ENCODE data around the gene GLT6D1.

The GLT6D1 gene

GRCh38 chr9:135608999-135609317 lies 30.4 kb downstream of the GLT6D1 start:
- WGBS, 2 experiments = 92% methylated on average over 15 of the region's 15 CpGs
- no peaks in the 10 kb centered on the region for H3K27me3 ChIP-seq (ENCODE audit: control insufficient read depth, insufficient read depth, low read length, poor library complexity, severe bottlenecking)
- H3K27ac ChIP-seq (ENCODE audit: insufficient read depth, low read depth, low read length, poor library complexity, severe bottlenecking) = no peak overlapping the region
- no peak overlapping the region for H3K4me3 ChIP-seq (ENCODE audit: insufficient read depth, low read depth, low read length)
- H3K36me3 ChIP-seq (ENCODE audit: control insufficient read depth, insufficient read depth, low read length) = no peaks in the 10 kb centered on the region
- no peaks in the 10 kb centered on the region for H3K9me3 ChIP-seq (ENCODE audit: control insufficient read depth, low read length)
- no peaks in the 10 kb centered on the region for H3K4me1 ChIP-seq (ENCODE audit: control insufficient read depth, insufficient read depth, low read length)

GRCh38 chr9:135608294-135608998 lies 30.9 kb downstream of the GLT6D1 start:
- no peaks in the 10 kb centered on the region for H3K27me3 ChIP-seq (ENCODE audit: control insufficient read depth, insufficient read depth, low read length, poor library complexity, severe bottlenecking)
- H3K36me3 ChIP-seq (ENCODE audit: control insufficient read depth, insufficient read depth, low read length) = no peaks in the 10 kb centered on the region
- no peak overlapping the region for H3K4me3 ChIP-seq (ENCODE audit: insufficient read depth, low read depth, low read length)
- no peaks in the 10 kb centered on the region for H3K4me1 ChIP-seq (ENCODE audit: control insufficient read depth, insufficient read depth, low read length)
- no peak overlapping the region for H3K27ac ChIP-seq (ENCODE audit: insufficient read depth, low read depth, low read length, poor library complexity, severe bottlenecking)
- no peaks in the 10 kb centered on the region for H3K9me3 ChIP-seq (ENCODE audit: control insufficient read depth, low read length)
- 92% methylated on average over 22 of the region's 22 CpGs for WGBS, 2 experiments

- H3K4me1 ChIP-seq (ENCODE audit: control insufficient read depth, insufficient read depth, low read length) = no peaks in the 10 kb centered on the region
- WGBS, 2 experiments = 92 to 93% methylated on average over 25 of the region's 25 CpGs
- H3K27ac ChIP-seq (ENCODE audit: insufficient read depth, low read depth, low read length, poor library complexity, severe bottlenecking) = no peak overlapping the region
- no peaks in the 10 kb centered on the region for H3K27me3 ChIP-seq (ENCODE audit: control insufficient read depth, insufficient read depth, low read length, poor library complexity, severe bottlenecking)
- H3K4me3 ChIP-seq (ENCODE audit: insufficient read depth, low read depth, low read length) = no peak overlapping the region
- H3K36me3 ChIP-seq (ENCODE audit: control insufficient read depth, insufficient read depth, low read length) = no peaks in the 10 kb centered on the region
- no peaks in the 10 kb centered on the region for H3K9me3 ChIP-seq (ENCODE audit: control insufficient read depth, low read length)
Measured at GRCh38 chr9:135607401-135608293, 31.7 kb downstream of the GLT6D1 start.

GRCh38 chr9:135606885-135607259 lies 32.5 kb downstream of the GLT6D1 start:
- Histone ChIP-seq H3K4me1 (ENCODE audit: control insufficient read depth, insufficient read depth, low read length) (no peaks in the 10 kb centered on the region), H3K4me3 (ENCODE audit: insufficient read depth, low read depth, low read length) (no peak overlapping the region), H3K36me3 (ENCODE audit: control insufficient read depth, insufficient read depth, low read length) (no peaks in the 10 kb centered on the region), H3K27ac (ENCODE audit: insufficient read depth, low read depth, low read length, poor library complexity, severe bottlenecking) (no peak overlapping the region), H3K27me3 (ENCODE audit: control insufficient read depth, insufficient read depth, low read length, poor library complexity, severe bottlenecking) (no peaks in the 10 kb centered on the region), H3K9me3 (ENCODE audit: control insufficient read depth, low read length) (no peaks in the 10 kb centered on the region)
- WGBS, 2 experiments = 90 to 93% methylated on average over 11 of the region's 11 CpGs

GRCh38 chr9:135605238-135605781 lies 34.0 kb downstream of the GLT6D1 start:
- 92 to 95% methylated on average over 14 of the region's 14 CpGs for WGBS, 2 experiments

GRCh38 chr9:135604437-135605237 lies 34.7 kb downstream of the GLT6D1 start:
- no peaks in the 10 kb centered on the region for H3K4me1 ChIP-seq (ENCODE audit: control insufficient read depth, insufficient read depth, low read length)
- no peaks in the 10 kb centered on the region for H3K27me3 ChIP-seq (ENCODE audit: control insufficient read depth, insufficient read depth, low read length, poor library complexity, severe bottlenecking)
- H3K36me3 ChIP-seq (ENCODE audit: control insufficient read depth, insufficient read depth, low read length) = no peaks in the 10 kb centered on the region
- WGBS, 2 experiments = 90 to 92% methylated on average over 31 of the region's 31 CpGs
- H3K9me3 ChIP-seq (ENCODE audit: control insufficient read depth, low read length) = no peaks in the 10 kb centered on the region
- H3K27ac ChIP-seq (ENCODE audit: insufficient read depth, low read depth, low read length, poor library complexity, severe bottlenecking) = no peak overlapping the region
- no peak overlapping the region for H3K4me3 ChIP-seq (ENCODE audit: insufficient read depth, low read depth, low read length)

More at GRCh38 chr9:135605238-135605781, 34.0 kb downstream of the GLT6D1 start:
- H3K27me3 ChIP-seq (ENCODE audit: control insufficient read depth, insufficient read depth, low read length, poor library complexity, severe bottlenecking) = no peaks in the 10 kb centered on the region
- H3K4me1 ChIP-seq (ENCODE audit: control insufficient read depth, insufficient read depth, low read length) = no peaks in the 10 kb centered on the region
- H3K4me3 ChIP-seq (ENCODE audit: insufficient read depth, low read depth, low read length) = no peak overlapping the region
- no peaks in the 10 kb centered on the region for H3K36me3 ChIP-seq (ENCODE audit: control insufficient read depth, insufficient read depth, low read length)
- no peaks in the 10 kb centered on the region for H3K9me3 ChIP-seq (ENCODE audit: control insufficient read depth, low read length)
- no peak overlapping the region for H3K27ac ChIP-seq (ENCODE audit: insufficient read depth, low read depth, low read length, poor library complexity, severe bottlenecking)

- WGBS, 2 experiments = 65 to 66% methylated on average over 24 of the region's 24 CpGs
- no peaks in the 10 kb centered on the region for H3K27me3 ChIP-seq (ENCODE audit: control insufficient read depth, insufficient read depth, low read length, poor library complexity, severe bottlenecking)
- H3K4me1 ChIP-seq (ENCODE audit: control insufficient read depth, insufficient read depth, low read length) = no peaks in the 10 kb centered on the region
- no peaks in the 10 kb centered on the region for H3K9me3 ChIP-seq (ENCODE audit: control insufficient read depth, low read length)
- H3K4me3 ChIP-seq (ENCODE audit: insufficient read depth, low read depth, low read length) = no peak overlapping the region
- H3K27ac ChIP-seq (ENCODE audit: insufficient read depth, low read depth, low read length, poor library complexity, severe bottlenecking) = no peak overlapping the region
- H3K36me3 ChIP-seq (ENCODE audit: control insufficient read depth, insufficient read depth, low read length) = no peaks in the 10 kb centered on the region
Measured at GRCh38 chr9:135602789-135603481, 36.4 kb downstream of the GLT6D1 start.

- Histone ChIP-seq H3K36me3 (ENCODE audit: control insufficient read depth, insufficient read depth, low read length) (no peaks in the 10 kb centered on the region), H3K9me3 (ENCODE audit: control insufficient read depth, low read length) (no peaks in the 10 kb centered on the region), H3K4me1 (ENCODE audit: control insufficient read depth, insufficient read depth, low read length) (no peaks in the 10 kb centered on the region), H3K4me3 (ENCODE audit: insufficient read depth, low read depth, low read length) (no peak overlapping the region), H3K27ac (ENCODE audit: insufficient read depth, low read depth, low read length, poor library complexity, severe bottlenecking) (no peak overlapping the region), H3K27me3 (ENCODE audit: control insufficient read depth, insufficient read depth, low read length, poor library complexity, severe bottlenecking) (no peaks in the 10 kb centered on the region)
- 87% methylated on average over 8 of the region's 8 CpGs for WGBS, 2 experiments
Measured at GRCh38 chr9:135601988-135602387, 37.4 kb downstream of the GLT6D1 start.

GRCh38 chr9:135600296-135600817 lies 39.0 kb downstream of the GLT6D1 start:
- Histone ChIP-seq H3K9me3 (ENCODE audit: control insufficient read depth, low read length) (no peaks in the 10 kb centered on the region), H3K4me3 (ENCODE audit: insufficient read depth, low read depth, low read length) (no peak overlapping the region), H3K4me1 (ENCODE audit: control insufficient read depth, insufficient read depth, low read length) (no peaks in the 10 kb centered on the region), H3K27me3 (ENCODE audit: control insufficient read depth, insufficient read depth, low read length, poor library complexity, severe bottlenecking) (no peaks in the 10 kb centered on the region), H3K27ac (ENCODE audit: insufficient read depth, low read depth, low read length, poor library complexity, severe bottlenecking) (no peak overlapping the region), H3K36me3 (ENCODE audit: control insufficient read depth, insufficient read depth, low read length) (no peaks in the 10 kb centered on the region)
- 81 to 83% methylated on average over 5 of the region's 5 CpGs for WGBS, 2 experiments

Measured in ectodermal cell (in vitro differentiated cells).